ENCODE results near the gene NPPA.

DNA sequence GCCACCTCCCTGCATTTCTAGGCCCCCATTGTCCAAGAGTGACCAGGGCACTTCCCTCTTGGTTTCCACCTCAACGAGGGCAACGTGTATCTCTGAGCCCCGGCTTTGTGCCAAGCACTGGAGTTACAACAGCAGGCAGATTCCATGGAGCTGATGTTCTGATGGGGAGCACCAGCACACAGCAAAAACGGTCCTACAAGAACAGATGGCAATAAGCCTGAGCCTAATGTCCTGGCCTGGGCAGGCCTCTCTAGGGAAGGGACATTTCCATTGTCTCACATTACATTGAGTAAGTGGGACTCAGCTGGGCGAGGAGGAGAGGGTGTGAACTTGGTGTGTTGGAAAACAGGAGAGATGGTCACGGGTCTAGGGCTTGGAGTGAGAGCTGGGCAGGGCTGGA is 38.3 kb upstream of the NPPA start:
- TF ChIP-seq RFX5 (IDR thresholded peaks at IDR 0.05; ENCODE audit: low read length) (no peak), EZH2phosphoT487 (IDR thresholded peaks at IDR 0.05; ENCODE audit: borderline replicate concordance, low read depth) (no peak), YY1 (IDR thresholded peaks at IDR 0.05; ENCODE audit: low read depth) (no peak), MXI1 (IDR thresholded peaks at IDR 0.05; ENCODE audit: low read depth, low read length) (no peak), POLR2AphosphoS5 (IDR thresholded peaks at IDR 0.05; ENCODE audit: low read depth, low read length) (no peak), FOXM1 (IDR thresholded peaks at IDR 0.05; ENCODE audit: low read depth) (no peak), SMC3 (IDR thresholded peaks at IDR 0.05; ENCODE audit: low read depth, low read length) (no peak), RAD21 (IDR thresholded peaks at IDR 0.05; ENCODE audit: low read length) (no peak), NRF1 (IDR thresholded peaks at IDR 0.05; ENCODE audit: low read depth, low read length) (no peak), FOXJ3 (CRISPR knock-in tag; IDR thresholded peaks at IDR 0.05) (no peak), EP300 (IDR thresholded peaks at IDR 0.05; ENCODE audit: borderline replicate concordance in 1 of 2, low read depth in 1 of 2, low read length in 1 of 2) (no peak), GATA2 (CRISPR knock-in tag; IDR thresholded peaks at IDR 0.05) (no peak)
- TF ChIP-seq, protein P1, sequence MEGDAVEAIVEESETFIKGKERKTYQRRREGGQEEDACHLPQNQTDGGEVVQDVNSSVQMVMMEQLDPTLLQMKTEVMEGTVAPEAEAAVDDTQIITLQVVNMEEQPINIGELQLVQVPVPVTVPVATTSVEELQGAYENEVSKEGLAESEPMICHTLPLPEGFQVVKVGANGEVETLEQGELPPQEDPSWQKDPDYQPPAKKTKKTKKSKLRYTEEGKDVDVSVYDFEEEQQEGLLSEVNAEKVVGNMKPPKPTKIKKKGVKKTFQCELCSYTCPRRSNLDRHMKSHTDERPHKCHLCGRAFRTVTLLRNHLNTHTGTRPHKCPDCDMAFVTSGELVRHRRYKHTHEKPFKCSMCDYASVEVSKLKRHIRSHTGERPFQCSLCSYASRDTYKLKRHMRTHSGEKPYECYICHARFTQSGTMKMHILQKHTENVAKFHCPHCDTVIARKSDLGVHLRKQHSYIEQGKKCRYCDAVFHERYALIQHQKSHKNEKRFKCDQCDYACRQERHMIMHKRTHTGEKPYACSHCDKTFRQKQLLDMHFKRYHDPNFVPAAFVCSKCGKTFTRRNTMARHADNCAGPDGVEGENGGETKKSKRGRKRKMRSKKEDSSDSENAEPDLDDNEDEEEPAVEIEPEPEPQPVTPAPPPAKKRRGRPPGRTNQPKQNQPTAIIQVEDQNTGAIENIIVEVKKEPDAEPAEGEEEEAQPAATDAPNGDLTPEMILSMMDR (IDR thresholded peaks at IDR 0.05) = no peak
- TF ChIP-seq, protein P2, sequence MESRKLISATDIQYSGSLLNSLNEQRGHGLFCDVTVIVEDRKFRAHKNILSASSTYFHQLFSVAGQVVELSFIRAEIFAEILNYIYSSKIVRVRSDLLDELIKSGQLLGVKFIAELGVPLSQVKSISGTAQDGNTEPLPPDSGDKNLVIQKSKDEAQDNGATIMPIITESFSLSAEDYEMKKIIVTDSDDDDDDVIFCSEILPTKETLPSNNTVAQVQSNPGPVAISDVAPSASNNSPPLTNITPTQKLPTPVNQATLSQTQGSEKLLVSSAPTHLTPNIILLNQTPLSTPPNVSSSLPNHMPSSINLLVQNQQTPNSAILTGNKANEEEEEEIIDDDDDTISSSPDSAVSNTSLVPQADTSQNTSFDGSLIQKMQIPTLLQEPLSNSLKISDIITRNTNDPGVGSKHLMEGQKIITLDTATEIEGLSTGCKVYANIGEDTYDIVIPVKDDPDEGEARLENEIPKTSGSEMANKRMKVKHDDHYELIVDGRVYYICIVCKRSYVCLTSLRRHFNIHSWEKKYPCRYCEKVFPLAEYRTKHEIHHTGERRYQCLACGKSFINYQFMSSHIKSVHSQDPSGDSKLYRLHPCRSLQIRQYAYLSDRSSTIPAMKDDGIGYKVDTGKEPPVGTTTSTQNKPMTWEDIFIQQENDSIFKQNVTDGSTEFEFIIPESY (IDR thresholded peaks at IDR 0.05; ENCODE audit: borderline replicate concordance, low read depth) = no peak

Measured in SK-N-SH (cell line).